K562 (cell line): ENCODE data around the gene FCHO1. TPM values are rescaled to one million over a fixed set of nuclear protein-coding genes. Genes with fewer than 3 reads are reported as not detected.
A peak's percentile ranks its signal among the peaks of the same experiment; 100 is the strongest.

Source experiments
- CTCF ChIP-seq, 3 experiments: IDR thresholded peaks in 2 of 3; conservative IDR thresholded peaks in 1 of 3; 2 replicates each; pipeline ENCODE4 v1.5.1; 2011 to 2012; ENCODE audit warnings: low read length in 3 of 3, mild to moderate bottlenecking in 3 of 3, control low read depth in 2 of 3, improper control_type of control experiment in 1 of 3, inconsistent platforms in 1 of 3, low read depth in 1 of 3, mixed read lengths in 1 of 3, moderate library complexity in 1 of 3; ENCODE audit not compliant: insufficient read depth in 2 of 3
- E2F6 ChIP-seq, 2 experiments: IDR thresholded peaks; 2 replicates each; pipeline ENCODE4 v1.6.1; 2011; ENCODE audit warnings: borderline replicate concordance in 1 of 2, control low read depth in 1 of 2, low read depth in 1 of 2, low read length in 1 of 2, mild to moderate bottlenecking in 1 of 2, mixed read lengths in 1 of 2, moderate library complexity in 1 of 2; ENCODE audit not compliant: insufficient read depth in 1 of 2, insufficient read length in 1 of 2, poor library complexity in 1 of 2, severe bottlenecking in 1 of 2; ENCODE audit errors: extremely low read depth in 1 of 2
- EGR1 ChIP-seq: fragments of 450-650 bp; conservative IDR thresholded peaks from 2 replicates; pipeline ENCODE4 v1.6.1; 2017; ENCODE audit warnings: mild to moderate bottlenecking
- MEF2A ChIP-seq: IDR thresholded peaks from 2 replicates; pipeline ENCODE4 v1.6.1; 2011; ENCODE audit warnings: low read depth, mild to moderate bottlenecking, low read length, moderate library complexity; ENCODE audit not compliant: control insufficient read depth
- MTA3 ChIP-seq: fragments of 450-650 bp; formaldehyde crosslinking; IDR thresholded peaks from 2 replicates; pipeline ENCODE4 v1.6.1; 2017; ENCODE audit warnings: mild to moderate bottlenecking, borderline replicate concordance
- NFIC ChIP-seq: fragments of 450-650 bp; IDR thresholded peaks from 2 replicates; pipeline ENCODE4 v1.6.1; 2017; ENCODE audit warnings: mild to moderate bottlenecking, inconsistent platforms
- PKNOX1 ChIP-seq: fragments of 450-650 bp; IDR thresholded peaks from 2 replicates; pipeline ENCODE4 v1.6.1; 2016
- RBBP5 ChIP-seq: fragments of 200-600 bp; sonication (generic); IDR thresholded peaks from 2 replicates; pipeline ENCODE4 v1.6.1; 2012; ENCODE audit warnings: borderline replicate concordance, mild to moderate bottlenecking, low read length, control low read depth, inconsistent platforms; ENCODE audit not compliant: insufficient read depth, poor library complexity, severe bottlenecking
- SIN3A ChIP-seq, 2 experiments: fragments of 150-350 bp in 1 of 2; IDR thresholded peaks; 2 replicates each; pipeline ENCODE4 v1.6.1; 2011 to 2016; ENCODE audit warnings: borderline replicate concordance in 2 of 2, low read depth in 2 of 2, low read length in 2 of 2, mild to moderate bottlenecking in 2 of 2, moderate library complexity in 2 of 2; ENCODE audit not compliant: control insufficient read depth in 1 of 2
- SNIP1 ChIP-seq: fragments of 450-650 bp; IDR thresholded peaks from 2 replicates; pipeline ENCODE4 v1.7.1; 2017; ENCODE audit warnings: low read depth, mild to moderate bottlenecking
- USF1 ChIP-seq: sonication (generic); formaldehyde crosslinking; IDR thresholded peaks from 2 replicates; pipeline ENCODE4 v1.9.0; 2022; ENCODE audit warnings: mild to moderate bottlenecking, missing genetic modification reagents
- ZNF263 ChIP-seq: sonication (generic); formaldehyde crosslinking; IDR thresholded peaks from 2 replicates; pipeline ENCODE4 v1.8.0; 2022; ENCODE audit warnings: mild to moderate bottlenecking, missing genetic modification reagents, borderline replicate concordance
- ZNF354B ChIP-seq: fragments of 250-450 bp; sonication (Bioruptor Pico); IDR thresholded peaks from 2 replicates; pipeline ENCODE4 v1.4.0; 2020
- ZNF445 ChIP-seq: fragments of 250-450 bp; sonication (Bioruptor Pico); IDR thresholded peaks from 2 replicates; pipeline ENCODE4 v1.4.0; 2020; ENCODE audit warnings: low read depth, mild to moderate bottlenecking, moderate library complexity
- ZNF507 ChIP-seq: conservative IDR thresholded peaks from 2 replicates; pipeline ENCODE4 v1.6.1; 2017; ENCODE audit warnings: missing genetic modification characterization, missing compliant biosample characterization
- ZNF644 ChIP-seq: fragments of 200-800 bp; sonication (Bioruptor generic); IDR thresholded peaks from 2 replicates; pipeline ENCODE4 v1.6.1; 2016; ENCODE audit warnings: low read depth, missing genetic modification characterization, missing compliant biosample characterization
- polyA plus RNA-seq, 8 experiments: library from polyadenylated mRNA; depleted of rRNA in 4 of 8; stranded (reverse) in 5 of 8; unstranded in 3 of 8; fragments of >200 nt; fragmentation: Nextera tagmentation in 2 of 8; fragmentation: Illumina TruSeq in 1 of 8; extraction: Ambion mirVana in 2 of 8; extraction: Trizol in 1 of 8; gene quantifications; 2 replicates each; pipeline versions ENCODE4 v1.2.1 to v1.2.3, GENCODE V29; 2011 to 2014; ENCODE audit warnings: inconsistent platforms in 1 of 8, missing spikeins in 1 of 8
- total RNA-seq, 7 experiments: library from RNA; depleted of rRNA in 6 of 7; stranded (reverse); fragments of >200 nt in 6 of 7; fragmentation: Illumina TruSeq in 2 of 7; extraction: Trizol in 2 of 7; gene quantifications; 2 replicates each; pipeline versions ENCODE4 v1.2.1 to v1.2.3, GENCODE V29; 2011 to 2021; ENCODE audit warnings: low replicate concordance in 1 of 7

FCHO1 gene
- total and polyA plus RNA-seq, 9 of the 15 experiments (the other 6 are each of a cell fraction or from before 2014, with no cell fraction given): 0.21 to 58.9 (median 18.3) TPM

- TF ChIP-seq MTA3 (0 out of 2 replicates have a peak, but pooled peaks have one; percentile 35), ZNF507 (tag) (no peak), EGR1 (0 out of 2 replicates have a peak, but pooled peaks have one; percentile 16), ZNF445 (CRISPR knock-in tag) (no peak), MEF2A (no peak), PKNOX1 (no peak), RBBP5 (no peak), ZNF354B (CRISPR knock-in tag) (no peak), SIN3A (IDR thresholded peaks at IDR 0.05; ENCODE audit: borderline replicate concordance in 2 of 2, control insufficient read depth in 1 of 2, low read depth in 2 of 2, low read length in 2 of 2) (no peak), USF1 (CRISPR knock-in tag) (peak; percentile 58), E2F6 (IDR thresholded peaks at IDR 0.05; ENCODE audit: borderline replicate concordance in 1 of 2, extremely low read depth in 1 of 2, insufficient read depth in 1 of 2, insufficient read length in 1 of 2, low read depth in 1 of 2, low read length in 1 of 2, poor library complexity in 1 of 2, severe bottlenecking in 1 of 2) (peak in 1 of 2 experiments; percentile 53), CTCF (IDR thresholded peaks at IDR 0.05 in 2 of 3, conservative IDR thresholded peaks at IDR 0.05 in 1 of 3; ENCODE audit: insufficient read depth in 2 of 3, low read depth in 1 of 3, low read length in 3 of 3) (0 out of 6 replicates have a peak, but pooled peaks of 1 of the 3 experiments have one; percentile 10), SNIP1 (no peak), ZNF644 (tag) (no peak), NFIC (peak; percentile 33; the same call in 1 of the 2 replicates), ZNF263 (CRISPR knock-in tag) (no peak)
Observed at GRCh38 chr19:17829855-17830566, 78.7 kb downstream of the FCHO1 start (continued).
